ENCODE data around the gene OXSR1.
"Not testable (repeated sequence)": the region's sequence is repeated elsewhere in the genome, so short reads cannot be mapped to it uniquely, and the experiment has no call there.

OXSR1 gene

DNA sequence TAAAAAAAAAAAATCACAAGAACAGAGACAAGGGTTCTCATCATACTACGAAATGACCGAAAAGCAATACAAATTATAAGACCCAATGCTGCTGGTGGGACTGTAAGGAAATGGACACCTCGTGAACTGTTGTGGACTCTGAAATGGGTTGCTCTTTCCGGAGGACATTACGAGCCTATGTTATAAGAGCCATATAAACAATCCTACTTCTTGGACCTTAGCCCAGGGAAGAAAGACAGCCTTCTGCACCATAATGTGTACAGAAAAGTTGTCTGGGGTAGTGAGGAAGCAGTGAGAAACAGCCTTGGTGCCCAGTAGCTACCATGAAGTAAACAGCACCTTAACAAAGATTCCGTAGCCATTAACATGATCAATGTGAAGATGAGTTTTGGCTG, 119.4 kb downstream of the OXSR1 start:
- TF ChIP-seq ZFX (IDR thresholded peaks at IDR 0.05; ENCODE audit: borderline replicate concordance) (no peak), CTCF (IDR thresholded peaks at IDR 0.05) (no peak)
- H3K27ac ChIP-seq, result no peak overlapping the region

DNA sequence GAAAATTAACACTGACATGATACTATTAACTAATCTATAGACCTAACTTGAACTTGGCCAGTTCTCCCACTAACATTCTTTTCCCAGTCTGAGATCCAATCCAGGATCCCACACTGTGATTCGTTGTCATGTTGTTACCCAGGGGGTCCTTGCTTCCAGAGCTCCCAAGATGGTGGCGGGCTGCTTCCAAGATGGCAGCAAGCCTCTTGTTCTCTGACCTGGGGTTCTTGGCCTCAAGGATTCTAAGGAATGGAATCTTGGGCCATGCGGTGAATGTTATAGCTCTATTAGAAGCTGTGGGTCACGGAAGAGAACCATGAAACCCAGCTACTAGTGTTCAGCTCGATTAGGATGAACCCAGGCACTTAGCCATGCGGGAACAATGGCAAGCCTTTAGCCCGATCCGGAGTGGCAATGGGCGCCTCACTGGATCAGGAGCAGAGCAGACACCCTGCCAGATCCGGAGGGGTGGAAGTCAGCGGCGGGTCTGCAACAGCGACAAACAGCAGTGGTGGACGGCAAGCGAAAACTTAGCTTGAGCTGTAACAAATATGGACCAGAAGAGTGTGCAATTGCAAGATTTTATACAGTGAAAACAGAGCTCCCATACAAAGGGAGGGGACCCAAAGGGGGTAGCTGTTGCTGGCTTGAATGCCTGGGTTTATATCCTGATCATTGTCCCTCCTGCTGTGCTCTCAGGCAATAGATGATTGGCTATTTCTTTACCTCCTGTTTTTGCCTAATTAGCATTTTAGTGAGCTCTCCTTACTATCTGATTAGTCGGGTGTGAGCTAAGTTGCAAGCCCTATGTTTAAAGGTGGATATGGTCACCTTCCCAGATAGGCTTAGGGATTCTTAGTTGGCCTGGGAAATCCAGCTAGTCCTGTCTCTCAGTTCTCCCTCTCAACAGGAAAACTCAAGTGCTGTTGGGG, 124.2 kb downstream of the OXSR1 start:
- not testable (repeated sequence) for H3K27ac ChIP-seq

DNA sequence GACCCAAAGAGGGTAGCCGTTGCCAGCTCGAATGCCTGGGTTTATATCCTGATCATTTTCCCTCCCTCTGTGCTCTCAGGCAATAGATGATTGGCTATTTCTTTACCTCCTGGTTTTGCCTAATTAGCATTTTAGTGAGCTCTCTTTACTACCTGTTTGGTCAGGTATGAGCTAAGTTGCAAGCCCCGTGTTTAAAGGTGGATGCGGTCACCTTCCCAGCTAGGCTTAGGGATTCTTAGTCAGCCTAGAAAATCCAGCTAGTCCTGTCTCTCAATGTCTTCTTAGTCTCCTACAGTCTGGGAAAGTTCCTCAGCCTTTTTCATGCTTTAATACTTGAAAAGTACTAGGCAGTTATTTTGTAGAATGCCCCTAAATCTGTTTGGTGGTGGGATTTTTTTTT, 131.7 kb downstream of the OXSR1 start:
- not testable (repeated sequence) for H3K27ac ChIP-seq

- no peak overlapping the region for H3K27ac ChIP-seq
- no peak for TF ChIP-seq CTCF (IDR thresholded peaks at IDR 0.05)
- no peak for TF ChIP-seq ZFX (IDR thresholded peaks at IDR 0.05; ENCODE audit: borderline replicate concordance)
Measured at GRCh38 chr3:38297537-38297936, 132.2 kb downstream of the OXSR1 start.

- no peak overlapping the region for H3K27ac ChIP-seq
- no peak for TF ChIP-seq ZFX (IDR thresholded peaks at IDR 0.05; ENCODE audit: borderline replicate concordance)
- peak; percentile 72 for TF ChIP-seq CTCF (IDR thresholded peaks at IDR 0.05)
Measured at GRCh38 chr3:38297947-38298711, 132.8 kb downstream of the OXSR1 start.

Measured in 22Rv1 (cell line).